NT2/D1 (cell line): ENCODE measurements around the gene GBP2.

Experiments used
- YY1 ChIP-seq: IDR thresholded peaks from 2 replicates; pipeline ENCODE4 v1.6.1; 2011; ENCODE audit not compliant: insufficient read length, insufficient read depth
- ZNF274 ChIP-seq: IDR thresholded peaks from 2 replicates; pipeline ENCODE4 v1.6.1; 2011; ENCODE audit warnings: mild to moderate bottlenecking, low read depth, low read length

DNA sequence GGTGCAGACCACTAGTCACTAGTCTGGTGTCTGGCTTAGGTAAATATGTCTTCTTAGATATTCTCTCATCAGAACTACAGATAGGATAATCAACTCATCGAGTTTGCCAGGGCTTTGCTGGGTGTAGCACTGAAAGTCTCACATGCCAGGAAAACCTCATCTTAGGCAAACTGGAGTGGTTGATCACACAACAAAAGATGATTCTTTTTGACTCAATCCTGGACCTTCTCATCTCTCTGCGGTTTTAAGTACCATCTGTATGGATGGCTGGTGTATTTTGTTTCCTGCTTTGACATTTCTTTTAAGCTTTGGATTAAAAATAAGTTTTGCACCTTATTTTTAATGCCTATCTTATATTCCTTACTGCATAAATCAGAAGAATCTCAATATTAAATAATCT lies 11.3 kb downstream of the GBP2 start:
- TF ChIP-seq YY1 (no peak), ZNF274 (no peak)
